GM18870 (cell line): ENCODE data around the gene KAZALD1.

Experiments
- ATAC-seq: cut with Tn5 transposase; IDR thresholded peaks from one replicate; pipeline ENCODE4 v1.9.1; 2021; ENCODE audit warnings: moderate library complexity; ENCODE audit not compliant: unreplicated experiment

The KAZALD1 gene

DNA sequence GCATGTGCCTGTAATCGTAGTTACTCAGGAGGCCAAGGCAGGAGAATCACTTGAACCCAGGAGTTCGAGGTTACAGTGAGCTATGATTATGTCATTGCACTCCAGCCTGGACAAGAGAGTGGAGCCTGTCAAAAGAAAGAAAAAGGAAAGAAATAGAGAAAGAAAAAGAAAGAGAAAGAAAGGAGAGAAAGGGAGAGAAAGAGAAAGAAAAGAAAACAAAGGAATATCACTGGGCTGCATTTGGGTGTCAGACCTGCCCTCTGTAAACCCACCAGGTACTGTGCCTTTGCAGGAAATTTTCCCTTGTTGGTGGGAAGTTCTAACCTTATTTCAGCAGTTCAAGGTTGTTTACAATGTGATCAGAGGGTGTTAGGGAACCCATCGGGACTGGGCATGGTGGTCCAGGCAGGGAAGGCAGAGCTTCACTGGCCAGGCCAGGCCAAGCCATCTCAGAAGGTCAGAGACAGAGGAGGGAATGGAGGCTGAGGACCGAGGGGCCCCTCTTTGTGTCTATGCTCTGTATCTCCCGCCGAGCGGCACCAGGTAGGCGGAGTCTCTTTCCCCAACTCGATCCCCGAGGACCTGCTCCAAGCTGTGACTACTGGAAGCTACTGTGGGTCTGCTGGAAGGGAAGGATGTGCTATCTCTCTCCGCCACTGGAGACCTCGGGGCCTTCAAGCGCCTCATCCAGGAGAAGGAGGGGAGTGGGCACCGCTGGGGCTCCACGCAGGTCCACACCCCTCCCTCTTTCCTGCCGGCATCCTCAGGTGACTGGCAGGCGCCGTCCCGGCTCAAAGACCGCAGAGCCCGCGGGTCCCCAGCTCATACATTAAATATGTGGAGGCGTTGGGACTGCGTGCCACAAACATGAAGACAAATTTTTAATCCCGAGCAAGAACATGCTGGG is 15.2 kb upstream of the KAZALD1 start:
- no peak for ATAC-seq

DNA sequence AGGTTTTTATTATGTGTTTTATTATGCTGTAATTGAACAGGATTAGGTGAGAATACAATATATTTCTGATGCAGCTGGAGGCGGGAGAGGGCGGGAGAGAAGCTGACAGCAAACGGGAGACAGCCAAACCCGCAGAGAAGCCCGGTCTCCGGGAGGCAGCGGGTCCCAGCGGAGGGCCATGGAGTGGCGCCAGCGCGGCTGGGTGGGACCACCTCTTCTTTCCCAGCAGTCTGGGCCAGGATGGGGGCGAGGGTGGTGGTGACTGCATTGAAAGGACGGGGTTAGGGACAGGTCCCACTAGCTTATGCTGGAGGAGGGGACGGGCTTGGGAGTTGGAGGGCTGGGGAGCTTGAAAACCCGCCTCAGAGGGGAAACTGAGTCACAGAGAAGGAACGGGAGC is 14.5 kb upstream of the KAZALD1 start:
- ATAC-seq, result no peak

DNA sequence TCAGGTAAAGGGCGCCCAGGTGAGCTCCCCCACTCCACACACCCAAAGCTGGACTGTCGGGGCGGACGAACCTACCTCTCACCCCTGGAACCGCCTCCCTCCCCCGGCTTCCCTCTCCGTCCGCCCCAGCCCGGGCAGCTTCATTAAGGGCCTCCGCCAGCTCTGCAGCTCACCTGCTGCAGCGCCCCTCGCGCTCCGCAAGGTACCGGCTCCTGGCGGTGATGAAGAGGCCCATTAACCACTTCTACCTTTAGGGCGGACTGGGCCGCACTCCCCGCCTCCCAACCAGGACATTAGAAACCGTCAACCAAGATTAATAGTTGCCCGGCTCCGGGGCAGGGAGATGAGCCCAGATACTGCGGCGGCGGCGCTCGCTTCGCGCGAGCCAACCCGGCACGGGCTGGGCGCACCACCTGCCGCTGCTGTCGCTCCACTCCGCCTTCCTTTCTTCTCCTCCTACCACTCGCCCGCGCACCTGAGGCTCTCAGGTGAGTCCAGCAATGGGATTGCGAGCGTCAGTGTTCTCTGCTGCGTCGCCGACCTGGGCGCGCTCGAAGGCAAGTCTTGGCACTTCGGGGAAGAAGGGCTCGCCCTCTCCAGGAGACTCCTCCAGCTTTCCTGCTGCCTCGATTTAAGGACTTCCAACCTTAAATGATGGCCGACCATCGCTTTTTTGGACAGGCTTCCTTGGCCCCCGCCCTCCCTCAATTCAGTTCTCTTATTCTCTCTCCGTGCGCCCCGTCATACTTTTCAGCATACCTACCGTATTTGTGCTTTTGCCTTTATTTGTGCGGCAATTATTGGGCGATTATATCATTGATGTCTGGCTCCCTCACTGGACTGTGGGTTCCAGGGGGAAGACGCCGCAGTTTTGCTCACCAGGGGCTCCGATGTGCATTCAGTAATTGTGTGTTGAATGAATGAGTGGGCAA is 13.6 kb upstream of the KAZALD1 start:
- ATAC-seq, result no peak

DNA sequence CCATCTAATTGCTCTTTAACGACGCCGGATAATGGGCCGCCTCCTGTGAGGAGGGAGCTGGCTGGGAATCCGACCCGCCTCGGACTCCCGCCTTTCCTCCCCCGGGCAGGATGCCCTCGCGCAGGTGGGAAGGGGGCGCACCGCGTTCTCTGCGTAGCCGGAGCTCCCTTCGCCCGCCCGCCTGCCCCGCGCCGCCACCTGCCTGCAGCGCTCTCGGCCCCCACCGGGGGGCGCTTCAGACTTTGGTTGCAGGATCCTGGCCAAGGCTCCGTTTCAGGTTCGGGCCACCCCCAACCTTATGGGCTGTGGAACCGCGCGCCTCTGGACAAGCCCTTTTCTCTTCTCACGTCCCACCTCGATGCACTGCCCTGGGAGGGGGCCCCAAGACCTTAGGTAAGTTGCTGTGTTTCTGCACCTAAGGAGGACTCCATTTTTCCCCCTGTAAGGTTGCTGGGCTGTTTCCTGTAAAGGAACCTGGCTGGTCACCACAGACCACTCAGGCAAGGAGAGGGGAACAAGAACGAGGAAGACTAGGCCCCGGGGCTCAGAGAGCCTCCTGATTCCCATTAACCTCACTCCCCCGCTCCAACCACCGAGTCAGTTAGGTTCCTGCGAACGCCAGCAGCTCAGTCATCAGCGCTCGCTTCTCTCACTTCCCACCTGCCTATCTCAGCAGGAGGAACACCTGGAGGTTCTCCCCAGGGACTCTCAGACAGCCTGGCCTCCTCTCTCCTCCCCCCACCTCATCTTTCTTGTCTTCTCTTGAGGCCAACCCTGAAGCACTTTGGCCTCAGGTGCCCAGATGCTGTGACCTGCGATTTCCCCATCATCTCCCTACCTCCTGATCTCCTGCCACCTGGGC is 11.3 kb upstream of the KAZALD1 start:
- no peak for ATAC-seq

DNA sequence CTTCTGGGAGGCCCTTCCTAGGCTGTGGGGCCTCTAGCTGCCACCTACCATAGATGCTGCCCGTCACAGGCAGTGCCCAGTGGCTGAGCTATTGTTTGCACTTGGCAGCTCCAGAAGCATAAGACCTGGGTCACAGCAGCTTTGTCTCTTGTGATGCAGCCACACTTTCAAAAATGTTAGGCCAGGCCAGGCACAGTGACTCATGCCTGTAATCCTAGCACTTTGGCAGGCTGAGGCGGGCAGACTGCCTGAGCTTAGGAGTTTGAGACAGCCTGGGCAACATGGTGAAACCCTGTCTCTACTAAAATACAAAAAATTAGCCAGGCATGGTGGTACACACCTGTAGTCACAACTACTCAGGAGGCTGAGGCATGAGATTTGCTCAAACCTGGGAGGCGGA is 9.5 kb upstream of the KAZALD1 start:
- ATAC-seq, result no peak

DNA sequence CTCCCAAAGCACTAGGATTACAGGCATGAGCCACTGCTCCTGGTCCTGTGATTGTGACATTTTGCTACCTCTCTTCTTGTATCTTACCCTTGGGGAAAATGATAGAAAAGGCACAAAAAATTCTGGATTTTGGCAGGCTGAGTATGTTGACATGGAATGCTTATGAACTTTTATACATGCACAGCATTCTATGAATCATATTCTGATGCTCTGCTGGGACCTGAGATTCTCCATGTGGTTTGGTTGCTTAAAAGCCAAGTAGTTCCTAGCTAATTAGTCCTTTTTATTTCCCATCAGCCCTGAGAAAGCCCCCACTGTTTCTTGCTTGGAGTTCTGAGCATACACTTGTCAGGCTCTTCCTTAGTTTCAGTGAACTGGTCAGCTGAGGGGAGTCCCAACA is 8.3 kb upstream of the KAZALD1 start:
- ATAC-seq, result no peak

DNA sequence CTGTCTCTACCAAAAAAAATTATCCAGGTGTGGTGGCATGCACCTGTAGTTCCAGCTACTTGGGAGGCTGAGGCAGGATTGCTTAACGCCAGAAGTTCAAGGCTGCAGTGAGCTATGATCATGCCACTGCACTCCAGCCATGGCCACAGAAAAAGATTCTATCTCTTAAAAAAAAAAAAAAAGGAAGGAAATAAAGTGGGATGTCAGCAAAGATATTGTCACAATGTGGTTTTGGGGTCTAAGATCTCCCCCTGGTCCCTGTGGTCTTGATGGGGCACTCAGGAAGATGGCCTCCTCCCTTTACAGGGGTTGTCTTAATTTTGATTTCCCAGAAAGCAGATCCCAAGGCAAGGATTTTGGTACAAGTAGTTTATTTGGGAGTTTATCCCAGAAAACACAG is 7.4 kb upstream of the KAZALD1 start:
- no peak for ATAC-seq

DNA sequence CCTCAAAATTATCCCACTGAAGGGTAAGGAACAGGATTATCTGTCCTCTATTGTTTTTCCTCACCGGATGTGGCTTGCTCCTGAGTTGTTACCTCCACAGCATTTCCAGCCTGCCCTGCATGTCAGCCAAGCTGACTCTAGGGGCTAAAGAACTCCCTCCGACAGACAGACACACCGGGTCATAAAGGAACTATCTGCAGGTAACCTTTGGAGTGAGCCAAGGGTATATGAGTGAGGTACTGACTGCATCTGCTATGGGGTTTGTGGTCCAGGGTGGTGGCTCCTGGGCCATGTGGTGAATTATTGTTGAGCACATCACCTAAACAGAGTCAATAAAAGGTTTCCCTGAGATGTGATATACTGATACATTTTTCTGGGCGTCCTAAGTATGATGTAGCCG is 6.9 kb upstream of the KAZALD1 start:
- ATAC-seq, result no peak

DNA sequence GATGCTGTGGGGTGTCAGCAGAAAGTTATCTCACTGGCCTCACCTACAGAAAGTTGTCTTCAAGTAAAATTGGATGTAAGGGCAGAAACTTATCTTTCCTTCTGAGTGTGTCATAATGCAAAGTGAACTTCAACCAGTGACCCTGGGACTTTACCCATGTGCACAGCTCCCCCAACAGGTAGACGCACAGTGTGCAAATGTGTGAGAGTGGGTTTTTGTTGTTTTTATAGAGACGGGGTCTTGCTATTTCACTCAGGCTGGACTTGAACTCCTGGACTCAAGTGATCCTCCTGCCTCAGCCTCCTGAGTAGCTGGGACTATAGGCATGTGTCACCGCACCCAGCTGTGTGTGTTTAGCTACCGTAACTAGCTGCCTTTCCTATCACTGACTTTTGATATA is 6.4 kb upstream of the KAZALD1 start:
- ATAC-seq, result no peak

DNA sequence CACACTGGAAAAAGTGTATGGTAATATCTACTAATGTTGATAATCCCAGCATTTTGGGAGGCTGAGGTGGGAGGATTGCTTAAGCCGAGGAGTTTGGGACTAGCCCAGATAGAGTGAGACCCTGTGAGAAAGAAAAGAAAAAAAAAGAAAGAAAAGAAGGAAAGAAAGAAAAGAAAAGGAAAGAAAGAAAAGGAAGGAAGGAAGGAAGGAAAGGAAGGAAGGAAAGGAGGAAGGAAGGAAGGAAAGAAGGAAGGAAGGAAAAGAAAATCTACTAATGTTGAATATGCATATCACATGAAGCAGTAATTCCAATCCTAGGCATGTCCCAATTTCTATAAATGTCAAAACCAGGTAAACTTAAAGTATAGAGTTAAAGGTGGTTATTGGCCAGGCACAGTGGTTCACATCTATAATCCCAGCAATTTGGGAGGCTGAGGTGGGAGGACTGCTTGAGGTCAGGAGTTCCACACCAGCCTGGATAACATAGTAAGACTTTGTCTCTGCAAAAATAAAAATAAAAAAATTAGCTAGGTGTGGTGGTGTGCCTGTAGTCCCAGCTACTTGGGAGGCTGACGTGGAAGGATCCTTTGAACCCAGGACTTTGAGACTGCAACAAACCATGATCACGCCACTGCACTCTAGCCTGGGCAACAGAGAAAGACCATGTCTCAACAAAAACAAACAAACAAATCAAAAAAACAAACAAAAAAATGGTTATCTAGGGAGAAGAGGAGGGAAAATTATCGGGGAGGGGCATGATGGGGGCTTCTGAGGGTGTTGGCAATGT is 5.2 kb upstream of the KAZALD1 start:
- ATAC-seq, result no peak

DNA sequence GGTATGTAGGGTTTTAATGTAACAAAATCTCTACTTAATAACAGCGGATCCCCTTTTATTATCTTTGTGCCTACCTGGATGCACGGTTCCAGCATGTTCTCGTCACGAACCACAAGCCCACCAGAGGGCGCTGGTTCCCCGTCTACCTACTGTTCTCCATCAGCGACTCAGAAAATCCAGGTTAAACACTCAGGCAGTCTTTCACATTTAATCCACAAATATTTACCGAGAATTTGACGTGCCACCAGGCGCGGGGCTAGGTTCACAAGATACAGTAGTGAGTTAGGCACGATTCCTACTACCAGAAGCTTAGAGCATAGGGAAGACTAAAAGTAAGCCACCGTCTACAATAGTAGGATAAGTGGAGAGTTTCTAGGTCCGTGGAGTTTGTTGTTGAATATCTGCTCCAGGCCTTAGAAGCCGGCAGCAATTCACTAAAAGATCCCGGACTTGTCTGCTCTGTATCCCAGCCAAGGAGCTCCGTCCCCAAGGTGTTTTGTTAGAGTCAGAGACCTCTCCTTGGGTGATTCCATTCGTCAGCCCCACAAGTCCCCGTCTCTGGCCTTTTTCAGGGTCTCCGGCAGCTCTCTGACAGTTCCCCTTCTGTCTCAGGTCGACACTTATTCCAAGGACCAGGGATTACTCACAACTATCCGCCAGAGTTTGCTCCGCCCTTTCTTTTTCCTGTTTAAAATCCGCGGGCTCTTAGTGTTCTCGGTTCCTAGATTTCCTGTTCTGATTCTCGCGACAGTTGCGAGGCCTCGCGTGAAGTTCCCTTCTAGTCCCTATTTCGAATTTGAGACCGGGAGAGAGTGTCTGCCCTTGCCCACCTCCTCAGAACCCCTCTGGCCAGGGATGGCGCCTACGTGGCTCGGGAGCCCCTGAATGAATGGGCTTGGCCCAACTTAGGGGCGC is 1.5 kb upstream of the KAZALD1 start:
- peak; percentile 37 for ATAC-seq

DNA sequence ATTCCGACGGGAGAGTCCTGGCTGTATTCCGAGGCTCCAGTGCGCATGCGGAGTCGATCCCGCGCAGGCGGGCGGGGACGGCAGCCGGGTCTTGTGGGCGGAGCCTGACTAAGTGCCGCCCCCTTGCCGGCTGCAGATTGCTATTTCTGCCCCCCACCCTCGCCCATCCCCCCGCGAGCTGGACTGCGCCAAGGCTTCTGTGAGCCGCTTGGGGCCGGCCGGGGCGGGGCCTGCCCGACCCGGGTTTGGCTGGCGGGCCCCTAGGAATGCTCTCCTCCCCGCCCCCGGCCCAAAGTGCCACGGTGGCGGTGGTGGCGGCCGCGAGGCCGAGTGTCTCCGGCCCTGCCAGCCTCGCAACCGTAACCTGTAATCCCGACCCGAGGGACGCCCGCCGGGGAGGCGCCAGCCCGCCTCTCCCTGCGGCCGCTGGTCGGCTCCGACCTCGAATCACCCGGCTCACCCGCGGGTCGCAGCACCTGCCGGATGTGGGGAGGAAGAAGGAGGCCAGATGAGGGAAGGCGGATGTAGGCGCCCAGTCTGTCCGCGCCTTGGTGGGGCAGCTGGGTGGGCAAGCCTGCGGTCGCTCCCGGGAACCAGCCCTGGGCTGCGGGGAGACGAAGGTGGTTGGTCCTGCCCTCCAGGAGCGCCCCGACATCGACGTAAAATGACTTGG is 702 bp upstream of the KAZALD1 start:
- peak; percentile 42 for ATAC-seq

DNA sequence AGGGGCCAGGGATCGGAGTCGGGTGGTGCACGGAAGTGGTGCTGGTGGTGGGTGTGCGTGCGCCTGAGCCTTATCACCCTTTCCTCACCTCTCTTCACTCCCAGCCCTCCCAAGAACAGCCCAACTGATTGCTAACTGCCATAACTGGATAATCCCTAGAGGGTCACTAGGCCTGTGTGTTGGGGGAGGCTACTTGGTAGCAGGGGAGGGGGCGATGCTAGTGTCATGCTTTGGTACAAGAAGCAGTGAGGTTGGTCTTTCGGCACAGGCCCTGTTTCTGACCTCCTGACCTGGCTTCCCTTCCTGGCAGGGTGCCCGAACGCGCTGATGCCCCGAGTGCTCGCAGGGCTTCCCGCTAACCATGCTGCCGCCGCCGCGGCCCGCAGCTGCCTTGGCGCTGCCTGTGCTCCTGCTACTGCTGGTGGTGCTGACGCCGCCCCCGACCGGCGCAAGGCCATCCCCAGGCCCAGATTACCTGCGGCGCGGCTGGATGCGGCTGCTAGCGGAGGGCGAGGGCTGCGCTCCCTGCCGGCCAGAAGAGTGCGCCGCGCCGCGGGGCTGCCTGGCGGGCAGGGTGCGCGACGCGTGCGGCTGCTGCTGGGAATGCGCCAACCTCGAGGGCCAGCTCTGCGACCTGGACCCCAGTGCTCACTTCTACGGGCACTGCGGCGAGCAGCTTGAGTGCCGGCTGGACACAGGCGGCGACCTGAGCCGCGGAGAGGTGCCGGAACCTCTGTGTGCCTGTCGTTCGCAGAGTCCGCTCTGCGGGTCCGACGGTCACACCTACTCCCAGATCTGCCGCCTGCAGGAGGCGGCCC is 652 bp downstream of the KAZALD1 start:
- ATAC-seq, result no peak

DNA sequence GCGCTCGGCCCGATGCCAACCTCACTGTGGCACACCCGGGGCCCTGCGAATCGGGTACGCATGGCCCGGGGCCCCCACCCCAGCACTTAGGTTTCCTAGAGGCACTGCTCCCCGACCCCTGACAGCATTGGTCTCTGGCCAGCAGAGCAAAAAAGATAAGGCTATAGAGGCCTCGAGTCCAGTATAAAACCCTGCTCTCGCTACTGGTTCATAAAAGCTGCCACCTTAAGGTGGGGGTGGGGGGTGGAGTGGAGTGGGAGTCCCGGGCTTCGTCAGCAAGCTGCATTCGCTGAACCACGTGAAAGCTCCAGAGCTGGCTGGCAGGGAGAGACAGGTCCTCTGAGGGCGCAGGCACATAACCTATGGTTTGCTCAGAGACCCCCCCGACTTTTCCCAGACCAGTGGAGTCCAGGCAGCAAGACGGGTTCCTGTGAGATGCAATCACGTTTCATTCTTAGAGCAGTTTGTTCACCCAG is 1.3 kb downstream of the KAZALD1 start:
- no peak for ATAC-seq

DNA sequence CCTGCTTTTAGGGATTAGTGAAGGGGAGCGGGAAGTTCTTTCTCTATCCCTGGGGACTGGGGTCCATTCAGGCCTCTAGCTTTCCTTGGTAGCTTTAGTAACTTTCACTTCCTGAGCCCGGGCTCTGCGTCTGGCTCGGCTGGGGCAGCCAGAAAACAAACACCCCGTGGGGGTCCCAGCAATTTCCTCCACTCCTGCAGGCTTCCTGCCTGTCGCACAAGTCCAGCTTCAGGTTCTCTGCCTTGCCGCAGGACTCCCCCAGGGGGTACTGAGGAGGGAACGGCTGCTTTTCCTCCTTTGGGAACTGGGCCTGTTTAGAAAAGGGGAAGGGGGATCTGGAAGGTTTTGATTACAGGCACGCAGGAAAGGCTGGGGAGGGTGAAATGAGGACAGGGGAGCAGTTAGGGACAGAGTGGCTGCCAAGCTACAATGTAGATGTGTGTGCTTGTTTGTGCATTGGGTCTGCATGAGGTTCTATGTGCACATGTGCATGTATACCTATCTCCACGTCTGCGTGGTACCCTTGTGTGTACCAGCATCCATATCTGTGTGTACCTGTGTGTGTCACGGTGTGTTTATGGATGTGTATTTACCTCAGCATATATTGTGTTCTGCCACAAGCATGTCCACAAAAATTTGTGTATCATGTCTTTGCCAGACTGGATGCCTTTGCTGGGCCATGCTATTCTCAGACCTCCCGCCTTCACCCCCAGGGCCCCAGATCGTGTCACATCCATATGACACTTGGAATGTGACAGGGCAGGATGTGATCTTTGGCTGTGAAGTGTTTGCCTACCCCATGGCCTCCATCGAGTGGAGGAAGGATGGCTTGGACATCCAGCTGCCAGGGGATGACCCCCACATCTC is 2.0 kb downstream of the KAZALD1 start:
- no peak for ATAC-seq

DNA sequence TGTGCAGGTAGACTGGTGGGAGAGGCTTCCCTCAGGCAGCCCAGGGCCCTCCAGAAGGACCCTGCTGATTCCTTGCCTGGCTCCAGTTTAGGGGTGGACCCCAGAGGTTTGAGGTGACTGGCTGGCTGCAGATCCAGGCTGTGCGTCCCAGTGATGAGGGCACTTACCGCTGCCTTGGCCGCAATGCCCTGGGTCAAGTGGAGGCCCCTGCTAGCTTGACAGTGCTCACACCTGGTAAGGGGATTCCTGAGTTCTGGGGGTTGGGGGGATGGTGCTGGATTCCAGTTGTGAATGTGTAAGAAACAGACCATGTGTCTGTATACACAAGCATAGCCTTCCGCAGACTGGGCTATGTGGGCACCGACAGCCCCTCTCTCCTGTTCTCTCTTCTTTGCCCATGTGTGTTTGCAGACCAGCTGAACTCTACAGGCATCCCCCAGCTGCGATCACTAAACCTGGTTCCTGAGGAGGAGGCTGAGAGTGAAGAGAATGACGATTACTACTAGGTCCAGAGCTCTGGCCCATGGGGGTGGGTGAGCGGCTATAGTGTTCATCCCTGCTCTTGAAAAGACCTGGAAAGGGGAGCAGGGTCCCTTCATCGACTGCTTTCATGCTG is 2.7 kb downstream of the KAZALD1 start:
- ATAC-seq, result no peak
